ENCODE measurements around the gene TSPAN5. TPM values are rescaled to one million over a fixed set of nuclear protein-coding genes. Genes with fewer than 3 reads are reported as not detected.
A peak's percentile ranks its signal among the peaks of the same experiment; 100 is the strongest.

Gene TSPAN5
- total and polyA plus RNA-seq, 3 experiments from 2014 or later, result 15.9 to 29.7 (median 16.7) TPM

- ChIA-PET CTCF (no interaction called here), POLR2A (no interaction called here)
- peaks cover 11 to 43% (median 38%) of the 10 kb centered on the region in 3 donors for H3K4me1 Mint-ChIP-seq
- no peak for DNase-seq
- H3K9me3 ChIP-seq (ENCODE audit: low read length), result no peaks in the 10 kb centered on the region
- no peak overlapping the region for H3K4me3 Mint-ChIP-seq
- peaks cover 0 to 8% (median 1%) of the 10 kb centered on the region in 3 donors for H3K36me3 Mint-ChIP-seq
- no peaks in the 10 kb centered on the region for H3K27me3 ChIP-seq (ENCODE audit: insufficient read depth, low read length, poor library complexity, severe bottlenecking)
- no peak overlapping the region for H3K27ac Mint-ChIP-seq
- no peaks in the 10 kb centered on the region for H3K36me3 ChIP-seq (ENCODE audit: insufficient read depth, low read length)
- no peak overlapping the region for H3K4me3 ChIP-seq (ENCODE audit: low read length)
- H3K27me3 Mint-ChIP-seq, result no peaks in the 10 kb centered on the region
- no peaks in the 10 kb centered on the region for H3K4me1 ChIP-seq (ENCODE audit: insufficient read depth, low read length)
- no peak overlapping the region for H3K27ac ChIP-seq (ENCODE audit: low read depth, low read length)
- H3K9me3 Mint-ChIP-seq, result no peaks in the 10 kb centered on the region
Measured at GRCh38 chr4:98566361-98567008, 91.9 kb downstream of the TSPAN5 start.

- DNase-seq, result no peak
- H3K27ac Mint-ChIP-seq, result peak overlapping the region in 2 of 8 donors; percentile 17 to 58
- no peaks in the 10 kb centered on the region for H3K27me3 Mint-ChIP-seq
- ChIA-PET POLR2A (no interaction called here), CTCF (no interaction called here)
- Histone ChIP-seq H3K27ac (ENCODE audit: low read depth, low read length) (no peak overlapping the region), H3K4me3 (ENCODE audit: low read length) (no peak overlapping the region), H3K9me3 (ENCODE audit: low read length) (no peaks in the 10 kb centered on the region), H3K27me3 (ENCODE audit: insufficient read depth, low read length, poor library complexity, severe bottlenecking) (no peaks in the 10 kb centered on the region), H3K4me1 (ENCODE audit: insufficient read depth, low read length) (no peaks in the 10 kb centered on the region), H3K36me3 (ENCODE audit: insufficient read depth, low read length) (no peaks in the 10 kb centered on the region)
- H3K4me1 Mint-ChIP-seq, result peaks cover 9 to 42% (median 32%) of the 10 kb centered on the region in 3 donors
- no peaks in the 10 kb centered on the region for H3K9me3 Mint-ChIP-seq
- H3K36me3 Mint-ChIP-seq, result peaks cover 0 to 6% (median 1%) of the 10 kb centered on the region in 3 donors
- H3K4me3 Mint-ChIP-seq, result no peak overlapping the region
Measured at GRCh38 chr4:98565681-98566301, 92.6 kb downstream of the TSPAN5 start.

- peak overlapping the region in 1 of 8 donors; percentile 29 for H3K27ac Mint-ChIP-seq
Measured at GRCh38 chr4:98564852-98565251, 93.6 kb downstream of the TSPAN5 start.

GRCh38 chr4:98560321-98560720 lies 98.1 kb downstream of the TSPAN5 start:
- Mint-ChIP-seq H3K4me3 (no peak overlapping the region), H3K4me1 (peaks cover 7 to 49% (median 36%) of the 10 kb centered on the region in 3 donors), H3K27me3 (no peaks in the 10 kb centered on the region), H3K27ac (no peak overlapping the region), H3K36me3 (peaks cover 0 to 3% (median 0%) of the 10 kb centered on the region in 3 donors), H3K9me3 (no peaks in the 10 kb centered on the region)
- H3K27ac ChIP-seq (ENCODE audit: low read depth, low read length), result no peak overlapping the region
- H3K36me3 ChIP-seq (ENCODE audit: insufficient read depth, low read length), result no peaks in the 10 kb centered on the region
- no peak for DNase-seq
- no peak overlapping the region for H3K4me3 ChIP-seq (ENCODE audit: low read length)
- no peaks in the 10 kb centered on the region for H3K27me3 ChIP-seq (ENCODE audit: insufficient read depth, low read length, poor library complexity, severe bottlenecking)
- ChIA-PET POLR2A (no interaction called here), CTCF (no interaction called here)
- no peaks in the 10 kb centered on the region for H3K9me3 ChIP-seq (ENCODE audit: low read length)
- no peaks in the 10 kb centered on the region for H3K4me1 ChIP-seq (ENCODE audit: insufficient read depth, low read length)

More at GRCh38 chr4:98564852-98565251, 93.6 kb downstream of the TSPAN5 start:
- ChIA-PET POLR2A (no interaction called here), CTCF (no interaction called here)
- Histone ChIP-seq H3K4me3 (ENCODE audit: low read length) (no peak overlapping the region), H3K4me1 (ENCODE audit: insufficient read depth, low read length) (no peaks in the 10 kb centered on the region), H3K9me3 (ENCODE audit: low read length) (no peaks in the 10 kb centered on the region), H3K27ac (ENCODE audit: low read depth, low read length) (no peak overlapping the region), H3K36me3 (ENCODE audit: insufficient read depth, low read length) (no peaks in the 10 kb centered on the region), H3K27me3 (ENCODE audit: insufficient read depth, low read length, poor library complexity, severe bottlenecking) (no peaks in the 10 kb centered on the region)
- no peak for DNase-seq
- Mint-ChIP-seq H3K36me3 (peaks cover 0 to 7% (median 1%) of the 10 kb centered on the region in 3 donors), H3K27me3 (no peaks in the 10 kb centered on the region), H3K4me3 (no peak overlapping the region), H3K4me1 (peaks cover 9 to 38% (median 24%) of the 10 kb centered on the region in 3 donors), H3K9me3 (no peaks in the 10 kb centered on the region)

- Mint-ChIP-seq H3K36me3 (peaks cover 0 to 3% (median 3%) of the 10 kb centered on the region in 3 donors), H3K27me3 (no peaks in the 10 kb centered on the region), H3K4me3 (no peak overlapping the region), H3K9me3 (no peaks in the 10 kb centered on the region), H3K27ac (no peak overlapping the region), H3K4me1 (peaks cover 7 to 46% (median 36%) of the 10 kb centered on the region in 3 donors)
- no peak overlapping the region for H3K4me3 ChIP-seq (ENCODE audit: low read length)
- H3K36me3 ChIP-seq (ENCODE audit: insufficient read depth, low read length), result no peaks in the 10 kb centered on the region
- no peaks in the 10 kb centered on the region for H3K4me1 ChIP-seq (ENCODE audit: insufficient read depth, low read length)
- no peaks in the 10 kb centered on the region for H3K27me3 ChIP-seq (ENCODE audit: insufficient read depth, low read length, poor library complexity, severe bottlenecking)
- POLR2A ChIA-PET, result interaction anchor here (0.6 kb wide), 1 partner anchor 209 kb away, joined by 3 read pairs; no protein-coding TSS in a partner anchor
- H3K9me3 ChIP-seq (ENCODE audit: low read length), result no peaks in the 10 kb centered on the region
- H3K27ac ChIP-seq (ENCODE audit: low read depth, low read length), result no peak overlapping the region
- CTCF ChIA-PET, result no interaction called here
- no peak for DNase-seq
Measured at GRCh38 chr4:98558471-98559169, 99.8 kb downstream of the TSPAN5 start.

- ChIA-PET CTCF (no interaction called here), POLR2A (no interaction called here)
- Mint-ChIP-seq H3K36me3 (peaks cover 1 to 3% (median 2%) of the 10 kb centered on the region in 3 donors), H3K27me3 (no peaks in the 10 kb centered on the region), H3K4me3 (no peak overlapping the region), H3K27ac (no peak overlapping the region), H3K4me1 (peaks cover 6 to 42% (median 31%) of the 10 kb centered on the region in 3 donors), H3K9me3 (no peaks in the 10 kb centered on the region)
- H3K36me3 ChIP-seq (ENCODE audit: insufficient read depth, low read length), result no peaks in the 10 kb centered on the region
- no peak for DNase-seq
- no peaks in the 10 kb centered on the region for H3K9me3 ChIP-seq (ENCODE audit: low read length)
- H3K4me3 ChIP-seq (ENCODE audit: low read length), result no peak overlapping the region
- H3K27me3 ChIP-seq (ENCODE audit: insufficient read depth, low read length, poor library complexity, severe bottlenecking), result no peaks in the 10 kb centered on the region
- no peaks in the 10 kb centered on the region for H3K4me1 ChIP-seq (ENCODE audit: insufficient read depth, low read length)
- no peak overlapping the region for H3K27ac ChIP-seq (ENCODE audit: low read depth, low read length)
Measured at GRCh38 chr4:98557194-98557892, 101.1 kb downstream of the TSPAN5 start.

GRCh38 chr4:98556451-98556850 lies 102.0 kb downstream of the TSPAN5 start:
- Mint-ChIP-seq H3K4me1 (peaks cover 6 to 37% (median 27%) of the 10 kb centered on the region in 3 donors), H3K27ac (no peak overlapping the region), H3K36me3 (peaks cover 2 to 10% (median 6%) of the 10 kb centered on the region in 3 donors), H3K27me3 (no peaks in the 10 kb centered on the region), H3K9me3 (no peaks in the 10 kb centered on the region), H3K4me3 (no peak overlapping the region)
- ChIA-PET CTCF (interaction anchor here (1.0 kb wide), 1 partner anchor 89 kb away, joined by 3 read pairs; no protein-coding TSS in a partner anchor), POLR2A (no interaction called here)
- H3K27me3 ChIP-seq (ENCODE audit: insufficient read depth, low read length, poor library complexity, severe bottlenecking), result no peaks in the 10 kb centered on the region
- no peaks in the 10 kb centered on the region for H3K4me1 ChIP-seq (ENCODE audit: insufficient read depth, low read length)
- no peaks in the 10 kb centered on the region for H3K36me3 ChIP-seq (ENCODE audit: insufficient read depth, low read length)
- H3K9me3 ChIP-seq (ENCODE audit: low read length), result no peaks in the 10 kb centered on the region
- no peak overlapping the region for H3K27ac ChIP-seq (ENCODE audit: low read depth, low read length)
- no peak for DNase-seq
- H3K4me3 ChIP-seq (ENCODE audit: low read length), result no peak overlapping the region

Data from CD8-positive, alpha-beta memory T cell (primary cell).